GM13977 (cell line): Measurements from ENCODE around the gene SYT2.
"Not testable (repeated sequence)": the region's sequence is repeated elsewhere in the genome, so short reads cannot be mapped to it uniquely, and the experiment has no call there.

Experiments used
- DNase-seq: peaks from one replicate; pipeline ENCODE4 v3.0.0; 2012; ENCODE audit warnings: low spot score
- CTCF ChIP-seq: IDR thresholded peaks from 2 replicates; pipeline ENCODE4 v1.5.1; 2012; ENCODE audit warnings: mild to moderate bottlenecking, control low read depth; ENCODE audit not compliant: insufficient read depth; ENCODE audit errors: extremely low read depth, missing control alignments
- in situ Hi-C: fragments of 300-500 bp; cut with MboI; formaldehyde crosslinking; loops from one replicate; pipeline ENCODE4 v1.12.0; 2022; ENCODE audit warnings: low sequenced_read_pairs, low pct_unique_long_range_greater_than_20kb, mixed read lengths, inconsistent platforms; ENCODE audit not compliant: unreplicated experiment

The SYT2 gene

GRCh38 chr1:202619505-202619904 lies 90.7 kb downstream of the SYT2 start:
- in situ Hi-C loops: no loop called here
- no peak for TF ChIP-seq CTCF
- DNase-seq: no peak

GRCh38 chr1:202619012-202619411 lies 91.2 kb downstream of the SYT2 start:
- DNase-seq, in situ Hi-C loops: not testable (repeated sequence)

GRCh38 chr1:202616355-202616915 lies 93.8 kb downstream of the SYT2 start:
- DNase-seq: no peak
- in situ Hi-C loops: no loop called here
- TF ChIP-seq CTCF: no peak

- no peak for TF ChIP-seq CTCF
- in situ Hi-C loops: no loop called here
- peak; percentile 67 for DNase-seq
These were observed 94.5 kb downstream of the SYT2 start for GRCh38 chr1:202615501-202616354.

- DNase-seq, in situ Hi-C loops: not testable (repeated sequence)
These were observed 95.1 kb downstream of the SYT2 start for GRCh38 chr1:202615208-202615500.

- in situ Hi-C loops, DNase-seq: not testable (repeated sequence)
- TF ChIP-seq CTCF: peak; percentile 16
These were observed 95.7 kb downstream of the SYT2 start for GRCh38 chr1:202614363-202615207.

GRCh38 chr1:202613571-202613970 lies 96.7 kb downstream of the SYT2 start:
- in situ Hi-C loops: no loop called here
- no peak for DNase-seq
- no peak for TF ChIP-seq CTCF

- in situ Hi-C loops, DNase-seq: not testable (repeated sequence)
These were observed 98.2 kb downstream of the SYT2 start for GRCh38 chr1:202612036-202612435.
